SJSA1 (cell line): ENCODE results near the gene GBP7. TPM values are rescaled to one million over a fixed set of nuclear protein-coding genes. Genes with fewer than 3 reads are reported as not detected.

ENCODE experiments used
- DNase-seq, 2 experiments: peaks; one replicate each; pipeline ENCODE4 v3.0.0-alpha.2; 2015 to 2020; ENCODE audit warnings: low spot score in 2 of 2, low read depth in 1 of 2
- H3K27ac ChIP-seq: fragments of 250-450 bp; sonication (Bioruptor Pico); 2 replicates; pipeline ENCODE4 v1.5.1; 2020; ENCODE audit warnings: mild to moderate bottlenecking, moderate library complexity
- H3K27me3 ChIP-seq: fragments of 250-450 bp; sonication (Bioruptor Pico); replicated peaks from 2 replicates; pipeline ENCODE4 v1.5.1; 2020; ENCODE audit warnings: mild to moderate bottlenecking, moderate library complexity
- H3K36me3 ChIP-seq: fragments of 250-450 bp; sonication (Bioruptor Pico); 2 replicates; pipeline ENCODE4 v1.5.1; 2020; ENCODE audit warnings: mild to moderate bottlenecking
- H3K4me1 ChIP-seq: fragments of 250-450 bp; sonication (Bioruptor Pico); replicated peaks from 2 replicates; pipeline ENCODE4 v1.6.1; 2021; ENCODE audit warnings: mild to moderate bottlenecking
- H3K4me3 ChIP-seq: fragments of 250-450 bp; sonication (Bioruptor Pico); 2 replicates; pipeline ENCODE4 v1.5.1; 2020; ENCODE audit warnings: mild to moderate bottlenecking
- H3K9me3 ChIP-seq: fragments of 250-450 bp; sonication (Bioruptor Pico); replicated peaks from 2 replicates; pipeline ENCODE4 v1.5.1; 2020; ENCODE audit warnings: mild to moderate bottlenecking
- total RNA-seq: library from RNA; depleted of rRNA; stranded (reverse); fragments of >200 nt; shearing (Covaris generic); gene quantifications from 2 replicates; pipeline ENCODE4 v1.2.3, GENCODE V29; 2014

The GBP7 gene
- total RNA-seq, 1 experiment from 2014 or later: not detected

GRCh38 chr1:89198081-89198480 lies 22.3 kb upstream of the GBP7 start:
- Histone ChIP-seq H3K27me3 (no peaks in the 10 kb centered on the region), H3K27ac (no peak overlapping the region), H3K4me3 (peak overlapping the region; percentile 28), H3K36me3 (no peaks in the 10 kb centered on the region), H3K9me3 (no peaks in the 10 kb centered on the region), H3K4me1 (no peaks in the 10 kb centered on the region; the same call in 1 of the 2 replicates)
- no peak for DNase-seq

GRCh38 chr1:89195476-89195875 lies 19.7 kb upstream of the GBP7 start:
- Histone ChIP-seq H3K9me3 (no peaks in the 10 kb centered on the region), H3K27me3 (no peaks in the 10 kb centered on the region), H3K4me1 (no peaks in the 10 kb centered on the region; the same call in 1 of the 2 replicates), H3K36me3 (no peaks in the 10 kb centered on the region), H3K27ac (no peak overlapping the region), H3K4me3 (no peak overlapping the region)
- DNase-seq: no peak

GRCh38 chr1:89191314-89191713 lies 15.5 kb upstream of the GBP7 start:
- H3K27me3 ChIP-seq: no peaks in the 10 kb centered on the region
- no peak for DNase-seq

GRCh38 chr1:89190017-89190416 lies 14.2 kb upstream of the GBP7 start:
- H3K36me3 ChIP-seq: no peaks in the 10 kb centered on the region

More at GRCh38 chr1:89191314-89191713, 15.5 kb upstream of the GBP7 start:
- Histone ChIP-seq H3K4me1 (no peaks in the 10 kb centered on the region), H3K4me3 (no peak overlapping the region), H3K36me3 (no peaks in the 10 kb centered on the region), H3K27ac (no peak overlapping the region), H3K9me3 (0 out of 2 replicates have a peak, but pooled peaks cover 2% of the 10 kb centered on the region)

GRCh38 chr1:89179343-89179742 lies 3.5 kb upstream of the GBP7 start:
- Histone ChIP-seq H3K4me3 (no peak overlapping the region), H3K4me1 (no peaks in the 10 kb centered on the region), H3K27me3 (no peaks in the 10 kb centered on the region), H3K27ac (no peak overlapping the region), H3K9me3 (no peaks in the 10 kb centered on the region), H3K36me3 (no peaks in the 10 kb centered on the region)
- DNase-seq: no peak

More at GRCh38 chr1:89190017-89190416, 14.2 kb upstream of the GBP7 start:
- Histone ChIP-seq H3K4me1 (no peaks in the 10 kb centered on the region), H3K27me3 (no peaks in the 10 kb centered on the region), H3K4me3 (no peak overlapping the region), H3K27ac (no peak overlapping the region), H3K9me3 (0 out of 2 replicates have a peak, but pooled peaks cover 2% of the 10 kb centered on the region)
- no peak for DNase-seq

- DNase-seq: no peak
- no peak overlapping the region for H3K4me3 ChIP-seq
Observed at GRCh38 chr1:89176971-89177370, 1.2 kb upstream of the GBP7 start.

GRCh38 chr1:89174491-89174890 lies 1.3 kb downstream of the GBP7 start:
- Histone ChIP-seq H3K36me3 (no peaks in the 10 kb centered on the region), H3K27me3 (no peaks in the 10 kb centered on the region), H3K4me1 (no peaks in the 10 kb centered on the region), H3K9me3 (no peaks in the 10 kb centered on the region), H3K4me3 (no peak overlapping the region), H3K27ac (no peak overlapping the region)
- no peak for DNase-seq

More at GRCh38 chr1:89176971-89177370, 1.2 kb upstream of the GBP7 start:
- H3K27me3 ChIP-seq: no peaks in the 10 kb centered on the region
- H3K9me3 ChIP-seq: no peaks in the 10 kb centered on the region
- H3K27ac ChIP-seq: no peak overlapping the region
- H3K36me3 ChIP-seq: no peaks in the 10 kb centered on the region
- H3K4me1 ChIP-seq: no peaks in the 10 kb centered on the region

- H3K36me3 ChIP-seq: no peaks in the 10 kb centered on the region
- no peak overlapping the region for H3K27ac ChIP-seq
- H3K4me1 ChIP-seq: no peaks in the 10 kb centered on the region
- H3K9me3 ChIP-seq: no peaks in the 10 kb centered on the region
- no peak overlapping the region for H3K4me3 ChIP-seq
- no peak for DNase-seq
- H3K27me3 ChIP-seq: no peaks in the 10 kb centered on the region
Observed at GRCh38 chr1:89172468-89173143, 3.2 kb downstream of the GBP7 start.

- no peaks in the 10 kb centered on the region for H3K27me3 ChIP-seq
- no peak overlapping the region for H3K4me3 ChIP-seq
- H3K4me1 ChIP-seq: no peaks in the 10 kb centered on the region
- H3K9me3 ChIP-seq: no peaks in the 10 kb centered on the region
- H3K27ac ChIP-seq: no peak overlapping the region
- DNase-seq: no peak
- H3K36me3 ChIP-seq: no peaks in the 10 kb centered on the region
Observed at GRCh38 chr1:89171067-89171438, 4.8 kb downstream of the GBP7 start.

- Histone ChIP-seq H3K4me3 (no peak overlapping the region), H3K9me3 (no peaks in the 10 kb centered on the region)
- DNase-seq: no peak
Observed at GRCh38 chr1:89170170-89171066, 5.4 kb downstream of the GBP7 start.

GRCh38 chr1:89169166-89169565 lies 6.6 kb downstream of the GBP7 start:
- H3K4me3 ChIP-seq: no peak overlapping the region
- no peaks in the 10 kb centered on the region for H3K27me3 ChIP-seq
- no peaks in the 10 kb centered on the region for H3K4me1 ChIP-seq
- no peaks in the 10 kb centered on the region for H3K9me3 ChIP-seq
- H3K36me3 ChIP-seq: no peaks in the 10 kb centered on the region
- DNase-seq: no peak
- H3K27ac ChIP-seq: no peak overlapping the region

More at GRCh38 chr1:89170170-89171066, 5.4 kb downstream of the GBP7 start:
- Histone ChIP-seq H3K36me3 (no peaks in the 10 kb centered on the region), H3K27ac (no peak overlapping the region), H3K27me3 (no peaks in the 10 kb centered on the region), H3K4me1 (no peaks in the 10 kb centered on the region)

- Histone ChIP-seq H3K27ac (no peak overlapping the region), H3K36me3 (no peaks in the 10 kb centered on the region), H3K9me3 (no peaks in the 10 kb centered on the region), H3K4me3 (no peak overlapping the region), H3K27me3 (no peaks in the 10 kb centered on the region), H3K4me1 (no peaks in the 10 kb centered on the region)
- no peak for DNase-seq
Observed at GRCh38 chr1:89167590-89168230, 8.1 kb downstream of the GBP7 start.

- DNase-seq: no peak
- H3K27me3 ChIP-seq: no peaks in the 10 kb centered on the region
Observed at GRCh38 chr1:89166705-89167104, 9.1 kb downstream of the GBP7 start.

GRCh38 chr1:89165811-89166210 lies 10.0 kb downstream of the GBP7 start:
- Histone ChIP-seq H3K9me3 (no peaks in the 10 kb centered on the region), H3K27me3 (no peaks in the 10 kb centered on the region), H3K36me3 (no peaks in the 10 kb centered on the region), H3K4me1 (no peaks in the 10 kb centered on the region), H3K27ac (no peak overlapping the region), H3K4me3 (no peak overlapping the region)
- DNase-seq: no peak

More at GRCh38 chr1:89166705-89167104, 9.1 kb downstream of the GBP7 start:
- Histone ChIP-seq H3K4me1 (no peaks in the 10 kb centered on the region), H3K9me3 (no peaks in the 10 kb centered on the region), H3K36me3 (no peaks in the 10 kb centered on the region), H3K27ac (no peak overlapping the region), H3K4me3 (no peak overlapping the region)
